NCI-H748 (cell line): Measurements from ENCODE around the gene RASEF.
"Not testable (repeated sequence)": the region's sequence is repeated elsewhere in the genome, so short reads cannot be mapped to it uniquely, and the experiment has no call there.

Source experiments
- DNase-seq: peaks from one replicate; lab custom pipeline; 2025; ENCODE audit not compliant: unreplicated experiment; lab: John Stamatoyannopoulos, UW

The RASEF gene

DNA sequence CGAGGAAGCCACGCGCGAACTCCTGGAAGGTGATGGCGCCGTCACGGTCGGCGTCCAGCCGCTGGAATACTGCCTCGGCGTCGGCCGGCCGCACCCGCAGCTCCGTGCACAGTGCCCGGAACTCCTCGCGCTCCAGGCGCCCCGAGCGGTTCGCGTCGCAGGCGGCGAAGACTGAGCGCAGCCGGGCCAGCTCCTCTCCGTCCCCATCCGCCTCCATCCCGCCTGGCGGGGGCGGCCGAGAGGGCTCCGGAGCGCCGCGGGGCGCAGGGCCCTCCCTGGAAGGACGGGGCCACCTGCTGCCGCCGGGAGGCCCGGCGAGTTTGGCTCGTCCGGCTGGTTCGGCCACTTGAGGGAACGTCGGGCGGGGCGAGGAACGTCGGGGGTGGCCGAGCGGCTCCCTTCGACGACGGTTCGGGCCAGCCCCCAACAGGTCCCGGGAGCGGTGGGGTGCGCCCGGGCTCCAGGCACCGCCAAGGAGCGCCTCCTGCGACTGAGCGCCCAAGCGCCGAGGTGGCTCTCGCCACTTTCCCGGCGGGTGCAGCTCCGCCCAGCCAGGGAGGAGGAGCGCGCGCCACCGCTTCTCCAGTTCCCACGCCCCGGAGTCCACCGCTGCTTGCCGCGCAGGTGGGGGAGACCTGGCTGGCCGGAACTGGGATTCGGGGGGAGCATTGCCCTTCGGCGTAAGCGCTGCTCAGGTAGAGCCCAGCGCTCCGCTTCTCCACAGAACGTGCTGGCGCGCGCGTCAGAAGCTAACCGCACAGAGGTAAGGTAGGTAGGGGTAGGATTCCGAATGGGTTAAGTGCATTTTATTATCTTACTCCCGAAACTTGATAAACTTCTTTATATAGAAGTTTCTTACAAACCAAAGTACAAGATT lies at the start of gene RASEF:
RASEF (minus strand) TSS at position 492 of the 877 bp plus-strand sequence; CDS start at position 217, 275 bp downstream.
- peak; percentile 80 for DNase-seq

DNA sequence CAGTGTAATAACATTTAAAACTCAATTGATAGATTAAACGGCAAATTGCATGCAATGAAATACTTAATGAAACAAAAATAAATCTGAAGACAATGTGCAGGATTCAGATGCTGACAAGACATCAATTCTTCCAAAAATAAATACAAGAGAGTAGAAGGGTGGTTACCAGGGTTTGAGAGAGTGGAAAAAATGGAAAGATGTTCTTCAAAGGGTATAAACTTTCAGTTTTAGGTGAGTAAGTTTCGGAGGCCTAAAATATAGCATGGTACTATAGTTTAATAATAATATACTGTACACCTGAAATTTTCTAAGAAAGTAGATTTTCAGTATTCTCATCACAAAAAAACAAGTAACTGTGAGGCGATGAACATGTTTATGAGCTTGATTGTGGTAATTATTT lies 48.2 kb upstream of the RASEF start:
- DNase-seq, result no peak

DNA sequence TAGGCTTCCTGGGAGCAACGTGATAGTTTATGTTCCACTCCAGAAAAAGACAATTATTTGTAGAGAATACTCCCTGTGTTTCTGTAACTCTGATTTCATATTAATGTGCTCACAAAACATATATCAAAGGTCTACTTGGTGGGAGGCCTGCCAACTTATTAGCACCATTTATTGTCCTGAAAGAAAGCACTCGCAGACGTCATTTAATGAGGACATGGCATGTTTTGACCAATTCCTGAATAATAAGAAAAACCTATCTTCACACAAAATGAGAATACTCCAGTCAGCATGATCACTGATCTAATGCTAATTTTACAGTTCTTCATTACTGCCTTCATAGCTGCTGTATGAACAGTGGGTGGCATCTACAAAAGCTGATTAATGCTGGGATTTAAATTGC lies 46.4 kb upstream of the RASEF start:
- DNase-seq, result no peak

DNA sequence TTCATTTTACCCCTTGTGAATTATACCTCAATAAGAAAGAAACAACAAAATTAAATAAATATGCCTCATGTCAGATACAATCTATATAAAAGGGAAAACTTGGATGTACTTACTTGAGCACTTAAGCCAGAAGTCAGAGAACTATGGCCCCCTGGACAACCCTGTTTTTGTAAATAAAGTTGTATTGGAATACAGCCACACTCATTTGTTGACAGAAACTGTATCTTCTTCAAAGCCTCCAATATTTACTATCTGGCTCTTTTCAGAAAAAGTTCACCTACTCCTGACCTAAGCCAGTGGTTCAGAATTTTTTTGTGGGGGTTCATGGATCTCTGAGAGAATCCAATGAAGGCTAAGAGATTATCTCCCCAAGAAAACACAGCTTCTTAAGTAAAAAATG lies 45.3 kb upstream of the RASEF start:
- no peak for DNase-seq

DNA sequence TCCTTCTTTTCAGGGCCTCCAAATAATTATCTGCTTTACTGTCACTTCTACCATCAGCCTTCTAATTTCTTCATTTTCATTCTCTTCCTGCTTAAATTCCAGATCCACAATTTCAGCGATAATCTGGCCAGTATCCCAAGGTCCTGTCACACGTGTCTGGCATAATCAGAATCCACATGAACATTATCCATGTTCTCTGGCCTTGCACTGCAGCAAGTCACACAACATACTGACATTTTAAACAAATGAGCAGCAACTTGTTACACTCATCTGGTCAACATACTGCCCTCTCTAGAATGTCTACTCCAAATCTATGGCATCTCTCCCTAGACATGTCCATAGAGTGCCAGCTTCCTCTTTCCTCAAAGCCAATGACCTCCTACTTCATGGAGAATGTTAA lies 43.8 kb upstream of the RASEF start:
- no peak for DNase-seq

DNA sequence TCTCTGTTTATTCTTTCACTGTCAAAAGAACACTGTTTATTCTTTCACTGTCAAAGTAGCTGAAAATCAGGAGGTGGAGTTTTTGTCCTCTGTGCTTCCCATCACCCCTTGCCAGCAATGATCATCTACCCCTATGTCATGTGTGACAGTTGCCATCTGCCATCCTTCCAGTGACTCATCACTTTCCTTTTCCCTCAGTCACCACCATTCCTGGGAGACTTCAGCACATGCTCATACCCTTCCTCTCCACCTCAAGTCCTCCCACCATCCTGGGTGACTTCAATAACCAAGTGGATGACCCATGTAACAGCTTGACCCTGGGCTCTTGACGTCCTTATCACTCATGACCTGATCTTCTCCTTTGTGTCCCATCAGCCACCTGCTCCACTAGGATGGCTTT lies 43.3 kb upstream of the RASEF start:
- DNase-seq, result no peak

DNA sequence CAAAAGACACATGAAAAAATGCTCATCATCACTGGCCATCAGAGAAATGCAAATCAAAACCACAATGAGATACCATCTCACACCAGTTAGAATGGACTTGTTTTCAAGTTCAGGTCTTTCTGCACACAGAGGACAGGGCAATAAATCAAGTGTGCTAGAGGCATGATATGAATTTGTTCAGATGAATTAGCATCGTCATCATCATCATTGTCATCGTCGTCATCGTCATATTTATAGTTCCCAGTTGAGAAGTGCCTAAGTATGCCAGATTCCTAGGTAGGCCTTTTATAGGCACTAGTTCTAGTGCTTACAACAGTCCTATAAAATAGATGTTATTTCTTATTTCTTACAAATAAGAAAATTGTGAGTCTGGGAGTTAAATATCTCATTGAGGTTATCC lies 34.7 kb upstream of the RASEF start:
- no peak for DNase-seq

DNA sequence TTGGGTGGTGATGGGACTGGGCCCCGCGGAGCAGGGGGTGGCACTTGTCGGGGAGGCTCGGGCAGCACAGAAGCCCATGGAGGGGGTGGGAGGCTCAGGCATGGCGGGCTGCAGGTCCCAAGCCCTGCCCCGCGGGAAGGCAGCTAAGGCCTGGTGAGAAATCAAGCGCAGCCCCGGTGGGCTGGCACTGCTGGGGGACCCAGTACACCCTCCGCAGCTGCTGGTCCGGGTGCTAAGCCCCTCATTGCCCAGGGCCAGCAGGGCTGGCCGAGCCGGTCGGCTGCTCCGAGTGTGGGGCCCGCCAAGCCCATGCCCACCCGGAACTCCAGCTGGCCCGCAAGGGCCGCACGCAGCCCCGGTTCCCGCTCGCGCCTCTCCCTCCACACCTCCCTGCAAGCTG lies 30.4 kb upstream of the RASEF start:
- not testable (repeated sequence) for DNase-seq

DNA sequence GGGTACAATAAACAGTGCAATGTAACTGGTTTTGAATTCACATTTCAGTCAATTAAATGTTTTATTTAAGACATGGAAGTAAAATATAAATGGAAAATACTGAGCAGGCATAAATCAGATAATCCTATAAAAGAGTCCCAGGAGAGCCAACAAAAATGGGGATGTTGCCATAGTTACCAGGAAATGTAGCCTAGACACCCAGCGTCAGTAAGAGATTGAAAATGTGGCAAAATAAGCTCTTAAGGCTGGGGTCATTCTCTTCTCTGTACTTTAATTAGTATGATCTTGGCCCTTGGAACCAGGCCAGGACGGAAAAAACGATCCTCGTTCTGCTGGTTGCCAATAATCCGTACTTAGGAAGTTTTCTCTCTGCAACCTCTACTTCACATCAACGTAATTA lies 18.9 kb upstream of the RASEF start:
- DNase-seq, result peak; percentile 76

DNA sequence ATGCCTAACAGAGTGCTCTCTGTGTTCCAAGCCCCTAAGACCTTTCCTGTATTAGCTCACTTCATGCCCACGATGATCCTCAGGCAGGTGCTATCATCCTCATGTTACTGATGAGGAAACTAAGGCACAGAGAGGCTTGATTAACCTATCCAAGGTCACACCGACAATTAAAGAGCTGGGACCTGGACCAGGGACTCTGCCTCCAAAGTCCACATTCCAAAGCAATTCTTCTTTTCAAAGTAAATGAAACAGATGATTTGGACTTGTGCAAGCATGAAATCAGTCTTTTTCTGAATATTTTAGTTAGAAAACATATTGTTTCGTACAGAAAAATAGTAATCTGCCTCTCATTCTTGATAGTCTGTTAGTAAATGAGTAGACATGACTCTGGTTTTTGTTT lies 18.1 kb upstream of the RASEF start:
- DNase-seq, result no peak

DNA sequence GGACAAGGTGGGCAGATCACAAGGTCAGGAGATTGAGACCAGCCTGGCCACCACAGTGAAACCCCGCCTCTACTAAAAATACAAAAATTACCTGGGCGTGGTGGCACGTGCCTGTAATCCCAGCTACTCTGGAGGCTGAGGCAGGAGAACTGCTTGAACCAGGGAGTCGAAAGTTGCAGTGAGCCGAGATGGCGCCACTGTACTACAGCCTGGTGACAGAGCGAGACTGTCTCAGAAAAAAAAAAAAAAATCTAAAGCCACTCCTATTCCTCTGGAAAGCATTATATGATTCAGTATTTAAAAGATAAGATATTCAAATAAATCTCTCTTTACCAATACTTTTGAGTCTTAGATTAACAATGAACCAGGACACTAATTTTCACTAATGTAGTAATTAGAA lies 13.0 kb upstream of the RASEF start:
- not testable (repeated sequence) for DNase-seq

DNA sequence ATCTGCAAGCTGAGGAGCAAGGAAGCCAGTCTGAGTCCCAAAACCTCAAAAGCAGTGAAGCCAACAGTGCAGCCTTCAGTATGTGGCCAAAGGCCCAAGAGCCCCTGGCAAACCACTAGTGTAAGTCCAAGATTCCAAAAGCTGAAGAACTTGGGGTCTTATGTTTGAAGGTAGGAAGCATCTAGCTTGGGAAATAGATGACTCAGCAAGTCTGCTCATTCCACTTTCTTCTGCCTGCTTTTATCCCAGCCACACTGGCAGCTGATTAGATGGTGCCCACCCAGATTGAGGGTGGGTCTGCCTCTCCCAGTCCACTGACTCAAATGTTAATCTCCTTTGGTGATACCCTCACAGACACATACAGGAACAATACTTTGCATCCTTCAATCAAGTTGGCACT lies 9.6 kb upstream of the RASEF start:
- DNase-seq, result not testable (repeated sequence)

DNA sequence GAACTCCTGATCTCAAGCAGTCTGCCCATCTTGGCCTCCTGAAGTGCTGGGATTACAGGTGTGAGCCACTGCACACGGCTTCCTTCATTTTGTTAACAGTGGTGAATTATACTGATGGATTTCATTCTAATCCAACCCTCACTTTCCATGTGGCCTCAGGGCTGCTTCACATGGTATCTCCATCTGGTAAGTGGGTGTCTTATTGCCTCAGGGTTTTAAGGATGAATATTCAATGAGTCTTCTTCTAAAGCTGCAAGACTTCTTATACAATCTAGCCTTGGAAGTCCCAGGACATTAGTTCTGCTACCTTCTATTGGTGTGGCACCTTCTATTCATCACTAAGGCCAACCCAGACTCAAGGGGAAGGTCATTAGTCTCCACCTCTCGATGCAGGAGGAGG lies 8.7 kb upstream of the RASEF start:
- no peak for DNase-seq

DNA sequence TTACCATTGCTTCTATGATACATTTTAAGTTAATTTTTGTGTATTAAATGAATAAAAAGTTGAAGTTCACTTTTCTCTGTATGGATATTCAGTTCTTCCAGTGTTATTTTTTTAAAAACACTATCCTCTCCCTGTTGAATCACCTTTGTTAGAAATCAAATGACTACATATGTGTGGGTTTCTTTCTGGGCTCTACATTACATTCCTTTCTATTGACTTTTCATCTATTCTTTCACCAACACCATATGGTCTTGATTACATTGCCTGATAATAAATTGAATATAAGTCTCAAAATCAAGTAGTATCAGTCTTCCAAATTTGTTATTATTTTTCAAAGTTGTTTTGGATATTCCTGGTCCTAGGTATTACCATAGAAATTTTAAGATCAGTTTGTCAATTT lies 7.3 kb upstream of the RASEF start:
- DNase-seq, result no peak

DNA sequence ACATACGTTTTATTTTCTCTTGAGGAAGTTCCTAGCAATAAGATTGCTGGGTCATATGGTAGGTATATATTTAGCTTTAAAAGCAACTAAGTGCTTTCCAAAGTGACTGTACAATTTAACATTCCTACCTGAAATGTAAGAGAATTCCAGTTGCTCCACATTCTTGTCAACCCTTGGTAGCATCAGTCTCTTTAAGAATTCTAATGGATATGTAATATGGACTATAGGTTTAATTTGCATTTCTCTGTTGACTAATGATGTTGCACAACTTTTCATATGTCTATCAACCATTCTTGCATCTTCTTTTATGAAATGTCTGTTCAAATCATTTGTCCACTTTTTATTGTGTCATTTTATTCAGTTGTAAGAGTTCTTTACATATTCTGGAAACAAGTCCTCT lies 6.7 kb upstream of the RASEF start:
- DNase-seq, result no peak

DNA sequence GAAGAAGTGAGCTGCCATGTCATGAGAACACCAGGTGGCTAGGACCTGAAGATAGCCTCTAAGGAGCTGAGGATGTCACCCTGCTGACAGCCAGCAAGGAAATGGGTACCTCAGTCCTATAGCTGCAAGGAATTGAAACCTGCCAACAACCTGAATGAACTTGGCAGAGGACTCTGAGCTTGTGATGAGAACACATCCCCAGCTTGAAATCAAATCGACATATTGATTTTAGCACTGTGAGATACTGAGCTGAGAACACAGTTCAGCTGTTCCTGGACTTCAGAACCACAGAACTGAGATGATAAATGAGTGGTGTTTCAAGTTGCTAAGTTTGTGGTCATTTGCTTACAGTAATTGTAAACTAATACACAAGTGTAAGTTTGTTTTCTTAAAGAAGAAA lies 5.5 kb upstream of the RASEF start:
- no peak for DNase-seq

DNA sequence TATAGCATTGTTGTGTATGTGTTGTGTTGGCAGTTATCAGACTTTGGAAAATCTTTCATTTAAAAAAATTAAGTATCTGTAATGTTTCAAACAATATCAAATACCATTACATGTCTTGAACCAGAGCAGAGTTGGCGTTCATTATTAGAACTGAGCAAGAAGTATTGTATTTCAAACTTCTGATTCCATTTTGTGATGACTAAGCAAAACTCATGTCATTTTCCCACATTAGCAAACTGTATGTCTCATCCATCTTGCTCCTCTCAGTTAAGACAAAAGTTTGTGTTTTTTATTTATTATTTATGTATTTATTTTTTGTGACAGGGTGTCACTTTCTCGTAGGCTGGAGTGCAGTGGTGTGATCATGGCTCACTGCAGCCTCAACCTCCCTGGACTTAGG lies 4.6 kb upstream of the RASEF start:
- no peak for DNase-seq

DNA sequence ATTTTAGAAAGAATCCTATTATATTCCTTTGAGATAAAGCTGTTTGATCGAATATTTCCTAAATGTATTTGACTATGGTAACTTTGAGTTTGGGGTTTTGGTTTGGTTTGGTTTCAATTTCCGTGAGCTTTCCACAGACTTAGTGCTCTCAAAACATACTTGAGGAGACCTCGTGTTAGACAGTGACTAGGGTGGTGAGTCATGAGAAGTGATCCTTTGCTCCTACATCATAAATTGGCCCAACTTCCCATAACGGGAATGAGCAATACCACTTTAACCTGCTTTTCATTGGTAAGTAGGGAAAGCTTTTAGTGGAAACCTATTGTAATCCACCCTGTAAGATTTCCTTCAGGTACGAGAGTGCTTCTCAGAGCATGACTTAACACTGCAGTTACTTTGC lies 3.8 kb upstream of the RASEF start:
- no peak for DNase-seq

DNA sequence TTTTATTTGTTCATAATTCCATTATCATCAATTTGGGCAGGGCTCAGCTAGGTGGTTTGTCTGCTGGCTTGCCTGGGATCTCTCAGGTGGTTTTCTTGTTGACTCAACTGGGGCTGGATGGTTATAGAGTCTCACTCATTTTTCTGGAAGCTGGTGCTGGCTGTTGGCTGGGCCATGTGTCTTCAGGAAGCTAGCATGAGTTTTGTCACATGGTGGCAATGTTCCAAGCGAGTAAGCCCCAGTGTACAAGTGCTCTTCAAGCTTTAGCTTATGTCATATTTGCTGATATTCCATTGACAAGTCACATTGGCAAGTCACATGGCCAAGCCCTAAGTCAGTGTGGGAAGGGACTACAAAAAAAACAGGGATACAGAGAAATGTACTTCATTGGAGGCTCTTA lies 2.3 kb upstream of the RASEF start:
- DNase-seq, result peak; percentile 33

DNA sequence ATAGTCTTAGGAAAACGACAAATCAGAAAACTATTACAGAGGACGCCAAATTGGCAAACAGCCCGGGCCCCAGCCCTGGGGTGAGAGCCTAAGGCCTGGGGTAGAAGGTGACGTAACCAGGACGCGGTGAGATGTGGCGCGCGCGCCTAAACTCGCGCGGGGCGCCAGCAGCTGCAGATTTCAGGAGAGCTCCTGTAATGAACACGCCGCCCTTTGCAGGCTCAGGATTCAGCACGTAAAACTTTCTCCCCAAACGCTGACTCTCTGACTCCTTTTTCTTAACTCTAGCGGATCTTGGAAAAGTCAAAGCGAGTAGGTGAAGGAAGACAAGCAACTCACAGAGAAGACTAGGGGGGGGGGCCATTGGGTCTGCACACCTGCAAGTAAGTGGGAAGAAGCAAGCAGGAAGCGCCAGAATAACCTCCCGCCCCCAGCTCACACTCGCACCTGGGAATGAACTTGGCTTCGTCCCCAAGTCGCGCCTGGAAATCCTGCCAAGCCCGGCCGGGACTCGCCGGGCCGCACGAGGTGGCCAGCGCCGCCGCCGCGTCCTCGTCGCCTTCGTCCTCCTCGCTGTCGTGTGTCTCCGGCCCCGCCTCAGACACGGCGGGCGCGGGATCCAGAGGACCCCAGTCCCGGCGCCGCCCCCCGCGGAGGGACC lies 822 bp downstream of the RASEF start:
- peak; percentile 80 for DNase-seq

DNA sequence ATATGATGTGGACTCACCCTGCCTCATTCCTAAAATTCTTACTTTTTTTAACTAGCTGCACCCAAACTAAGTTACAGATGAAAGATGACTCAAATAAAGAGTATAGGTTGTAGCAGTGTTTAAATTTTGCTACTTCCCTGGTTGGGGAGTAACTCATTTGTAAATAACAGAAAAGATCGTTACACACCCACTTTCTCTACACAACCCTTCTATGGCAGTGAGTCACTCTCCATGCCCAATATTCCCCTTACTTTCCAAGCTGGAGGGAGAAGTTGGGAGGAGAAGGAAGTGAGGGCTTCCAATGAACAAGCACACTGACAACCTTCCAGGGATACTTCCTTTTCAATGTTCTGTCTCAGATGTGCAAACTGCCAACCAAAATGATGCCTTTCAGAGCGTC lies 1.9 kb downstream of the RASEF start:
- DNase-seq, result peak; percentile 40

DNA sequence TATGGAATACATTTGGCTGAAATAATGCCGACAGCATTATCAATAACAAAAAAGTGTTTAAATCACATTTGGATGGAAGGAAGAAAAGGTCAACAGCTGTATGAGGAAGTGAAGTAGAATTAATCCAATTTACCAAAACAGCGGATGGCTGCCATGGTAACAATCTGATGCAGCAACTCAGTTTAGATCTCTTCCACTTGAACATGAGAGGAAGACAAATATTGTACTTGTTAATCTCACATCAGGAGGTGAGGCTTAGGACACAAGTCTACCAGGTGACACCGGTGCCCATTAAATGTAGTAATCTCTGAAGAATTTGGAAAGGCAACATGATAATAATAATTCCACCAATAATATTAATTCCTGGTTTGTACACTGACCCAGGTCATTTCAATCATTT lies 2.4 kb downstream of the RASEF start:
- DNase-seq, result peak; percentile 98

DNA sequence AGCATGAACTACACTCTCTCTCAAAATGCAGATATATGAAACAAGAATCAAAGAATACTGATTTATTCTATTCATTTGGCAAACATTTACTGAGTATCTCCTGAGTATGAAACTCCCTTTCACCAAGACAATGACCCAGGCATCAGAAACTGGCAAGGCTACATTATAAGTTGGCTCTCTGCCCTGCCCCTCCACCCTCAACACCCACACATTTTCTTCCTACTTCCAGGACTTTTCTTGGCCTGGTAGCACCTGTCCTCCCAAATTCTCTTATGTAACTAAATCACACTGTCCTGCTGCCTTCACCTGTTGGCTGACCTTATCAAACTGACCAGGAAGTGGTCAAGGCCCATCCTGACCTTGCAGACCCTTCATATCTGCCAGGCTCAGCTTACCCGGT lies 3.5 kb downstream of the RASEF start:
- DNase-seq, result no peak
